Endothelial cell of umbilical vein (primary cell): ENCODE data around the gene PARP3. TPM values are rescaled to one million over a fixed set of nuclear protein-coding genes. Genes with fewer than 3 reads are reported as not detected.

Experiments used
- BruUV-seq: library from RNA; stranded (reverse); fragments of 400-500 nt; replicated peaks from 2 replicates; lab custom pipeline; 2021; lab: Mats Ljungman, UMichigan
- CTCF ChIA-PET: fragments of 300-600, 350-600 bp; sonication (Branson Sonifier 250); formaldehyde crosslinking; loops from one replicate; lab custom pipeline; 2021; ENCODE audit warnings: antibody characterized with exemption, inconsistent platforms; lab: Charles Lee
- POLR2A ChIA-PET: fragments of 300-600, 350-600 bp; sonication (Branson Sonifier 250); formaldehyde crosslinking; loops from one replicate; lab custom pipeline; 2021; ENCODE audit warnings: antibody characterized with exemption, inconsistent platforms; lab: Charles Lee
- DNase-seq: peaks from one replicate; pipeline ENCODE4 v3.0.0-alpha.2; 2011; ENCODE audit warnings: low read depth, low spot score
- FAIRE-seq: peaks from 2 replicates; lab custom pipeline; 2011; peaks lifted over from hg19 to GRCh38; lab: Jason Lieb, UNC
- H2AFZ ChIP-seq: 2 replicates; pipeline ENCODE4 v1.6.0; 2012; ENCODE audit warnings: low read depth, low read length, control low read depth, inconsistent platforms
- H3K27ac ChIP-seq: 2 replicates; pipeline ENCODE4 v1.5.1; 2011; ENCODE audit warnings: low read depth, mild to moderate bottlenecking, control low read depth, low read length, moderate library complexity; ENCODE audit not compliant: insufficient read depth
- H3K27me3 ChIP-seq, 2 experiments: 2 replicates each; pipeline versions ENCODE4 v1.6.0 to v1.6.1; 2011; ENCODE audit warnings: low read length in 2 of 2, mixed read lengths in 1 of 2; ENCODE audit not compliant: control insufficient read depth in 2 of 2, insufficient read depth in 2 of 2
- H3K36me3 ChIP-seq, 2 experiments: 2 replicates in 1 of 2; 3 replicates in 1 of 2; pipeline ENCODE4 v1.5.1; 2011; ENCODE audit warnings: low read length in 2 of 2, mild to moderate bottlenecking in 1 of 2, moderate library complexity in 1 of 2; ENCODE audit not compliant: control insufficient read depth in 2 of 2, insufficient read depth in 2 of 2; ENCODE audit errors: extremely low read depth in 1 of 2
- H3K4me1 ChIP-seq: 3 replicates; pipeline ENCODE4 v1.5.1; 2011; ENCODE audit warnings: mild to moderate bottlenecking, low read length; ENCODE audit not compliant: control insufficient read depth, insufficient read depth; ENCODE audit errors: extremely low read depth
- H3K4me2 ChIP-seq: 2 replicates; pipeline ENCODE4 v1.6.1; 2011; ENCODE audit warnings: low read length, control low read depth, mixed read lengths; ENCODE audit not compliant: insufficient read depth
- H3K4me3 ChIP-seq, 3 experiments: fragments of 200-600 bp in 1 of 3; sonication (generic), shearing (Covaris generic) in 1 of 3; replicated peaks in 1 of 3; 2 replicates each; pipeline ENCODE4 v1.5.1; 2011 to 2016; ENCODE audit warnings: control low read depth in 3 of 3, low read length in 3 of 3, mild to moderate bottlenecking in 2 of 3, inconsistent platforms in 1 of 3, low read depth in 1 of 3, moderate library complexity in 1 of 3; ENCODE audit not compliant: insufficient read depth in 1 of 3
- H3K79me2 ChIP-seq: 2 replicates; pipeline ENCODE4 v1.6.0; 2012; ENCODE audit warnings: low read length, inconsistent platforms; ENCODE audit not compliant: control insufficient read depth, insufficient read depth
- H3K9ac ChIP-seq: replicated peaks from 2 replicates; pipeline ENCODE3; 2011; ENCODE audit warnings: low read length, control low read depth; ENCODE audit not compliant: insufficient read depth; ENCODE audit errors: extremely low read depth
- H3K9me1 ChIP-seq: replicated peaks from 3 replicates; pipeline ENCODE4 v1.6.0; 2011; ENCODE audit warnings: mild to moderate bottlenecking, low read length; ENCODE audit not compliant: control insufficient read depth, insufficient read depth; ENCODE audit errors: extremely low read depth
- H3K9me3 ChIP-seq: replicated peaks from 2 replicates; pipeline ENCODE4 v1.5.1; 2012; ENCODE audit warnings: low read length, inconsistent platforms; ENCODE audit not compliant: control insufficient read depth, insufficient read depth
- H4K20me1 ChIP-seq: replicated peaks from 2 replicates; pipeline ENCODE3; 2011; ENCODE audit warnings: mild to moderate bottlenecking, low read length; ENCODE audit not compliant: control insufficient read depth, insufficient read depth; ENCODE audit errors: extremely low read depth
- EZH2 ChIP-seq: IDR thresholded peaks from 2 replicates; pipeline ENCODE4 v1.6.1; 2012; ENCODE audit warnings: borderline replicate concordance, low read depth, mild to moderate bottlenecking, moderate library complexity, low read length, inconsistent platforms; ENCODE audit not compliant: severe bottlenecking
- FOS ChIP-seq: IDR thresholded peaks from 2 replicates; pipeline ENCODE4 v1.6.1; 2011; ENCODE audit warnings: mild to moderate bottlenecking, low read length, moderate library complexity, borderline replicate concordance; ENCODE audit not compliant: insufficient read depth
- GATA2 ChIP-seq: IDR thresholded peaks from 2 replicates; pipeline ENCODE4 v1.7.0; 2011; ENCODE audit warnings: low read depth, mild to moderate bottlenecking, moderate library complexity, mixed read lengths, low read length; ENCODE audit not compliant: insufficient read length, insufficient read depth
- JUN ChIP-seq: IDR thresholded peaks from 2 replicates; pipeline ENCODE4 v1.6.1; 2011; ENCODE audit warnings: borderline replicate concordance, low read depth; ENCODE audit not compliant: insufficient read length, insufficient read depth
- MYC ChIP-seq: IDR thresholded peaks from one replicate; pipeline ENCODE4 v1.6.1; 2011; ENCODE audit warnings: mild to moderate bottlenecking, low read depth, low read length
- POLR2A ChIP-seq: IDR thresholded peaks from 2 replicates; pipeline ENCODE4 v1.6.1; 2012; ENCODE audit warnings: low read depth, mild to moderate bottlenecking, control low read depth, low read length
- POLR2AphosphoS5 ChIP-seq: IDR thresholded peaks from 2 replicates; pipeline ENCODE4 v1.6.1; 2012; ENCODE audit warnings: low read depth, mild to moderate bottlenecking, control low read depth, low read length, moderate library complexity; ENCODE audit not compliant: insufficient read depth
- dilution Hi-C: fragments of 300-500 bp; cut with MboI; formaldehyde crosslinking; loops from one replicate; pipeline ENCODE4 v1.15.0; 2019; ENCODE audit warnings: low sequenced_read_pairs; ENCODE audit not compliant: extremely low pct_ligation_motif_present
- intact Hi-C: fragments of 100-400 bp; cut with micrococcal nuclease; formaldehyde crosslinking; loops from one replicate; pipeline ENCODE4 v1.10.0; 2022
- polyA plus RNA-seq, 4 experiments: library from polyadenylated mRNA; depleted of rRNA in 3 of 4; stranded (reverse) in 3 of 4; unstranded in 1 of 4; fragments of >200 nt; gene quantifications; 2 replicates each; pipeline versions ENCODE4 v1.2.1 to v1.2.3, GENCODE V29; 2011 to 2012; ENCODE audit warnings: missing spikeins in 1 of 4
- total RNA-seq: library from RNA; stranded (reverse); gene quantifications from 2 replicates; pipeline ENCODE4 v1.2.3, GENCODE V29; 2021
- TF ChIP-seq, protein P1 (sequence below), 2 donors: IDR thresholded peaks; 1 replicate in 1 of 2; 2 replicates in 1 of 2; pipeline ENCODE4 v1.5.1; 2011; ENCODE audit warnings: low read length in 2 of 2, mild to moderate bottlenecking in 2 of 2, moderate library complexity in 2 of 2, control low read depth in 1 of 2, inconsistent platforms in 1 of 2, low read depth in 1 of 2; ENCODE audit not compliant: insufficient read depth in 1 of 2; ENCODE audit errors: extremely low read depth in 1 of 2
- TF ChIP-seq, protein P2 (sequence below): IDR thresholded peaks from 2 replicates; pipeline ENCODE4 v1.6.1; 2011; ENCODE audit not compliant: insufficient read depth, insufficient read length

PARP3 gene
- total and polyA plus RNA-seq, 2 donors (not counting 3 experiments of a cell fraction or from before 2014, with no cell fraction given) = 10.0 to 13.8 TPM

DNA sequence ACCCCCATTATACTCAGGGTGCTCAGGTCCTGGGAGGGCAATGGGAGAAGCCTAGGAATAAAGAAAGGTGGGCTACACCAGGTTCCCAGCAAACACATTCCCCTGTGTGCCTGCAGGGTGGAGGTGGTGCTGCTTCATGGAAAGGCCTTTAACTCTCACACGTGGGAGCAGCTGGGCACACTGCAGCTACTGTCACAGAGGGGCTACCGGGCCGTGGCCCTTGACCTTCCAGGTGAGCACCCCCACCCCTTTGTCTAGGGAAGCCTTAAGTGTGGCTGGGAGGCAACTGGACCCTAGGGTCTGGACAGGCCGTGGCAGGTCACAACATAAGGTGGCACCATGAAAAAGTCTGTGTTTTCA, 36.0 kb downstream of the PARP3 start:
- Histone ChIP-seq H3K27ac (no peak overlapping the region), H3K9ac (no peak overlapping the region), H3K4me3 (no peak overlapping the region), H3K27me3 (no peaks in the 10 kb centered on the region), H3K36me3 (no peaks in the 10 kb centered on the region), H4K20me1 (no peaks in the 10 kb centered on the region), H3K4me2 (no peak overlapping the region), H3K4me1 (peaks cover 30% of the 10 kb centered on the region), H2AFZ (no peak overlapping the region), H3K79me2 (no peaks in the 10 kb centered on the region), H3K9me1 (no peaks in the 10 kb centered on the region), H3K9me3 (no peaks in the 10 kb centered on the region)
- intact Hi-C loops (no loop called here), dilution Hi-C loops (no loop called here)
- CTCF ChIA-PET = no interaction called here
- DNase-seq (no peak), FAIRE-seq (no peak)
- POLR2A ChIA-PET = no interaction called here
- BruUV-seq = no TSS peak
- TF ChIP-seq, protein P1, sequence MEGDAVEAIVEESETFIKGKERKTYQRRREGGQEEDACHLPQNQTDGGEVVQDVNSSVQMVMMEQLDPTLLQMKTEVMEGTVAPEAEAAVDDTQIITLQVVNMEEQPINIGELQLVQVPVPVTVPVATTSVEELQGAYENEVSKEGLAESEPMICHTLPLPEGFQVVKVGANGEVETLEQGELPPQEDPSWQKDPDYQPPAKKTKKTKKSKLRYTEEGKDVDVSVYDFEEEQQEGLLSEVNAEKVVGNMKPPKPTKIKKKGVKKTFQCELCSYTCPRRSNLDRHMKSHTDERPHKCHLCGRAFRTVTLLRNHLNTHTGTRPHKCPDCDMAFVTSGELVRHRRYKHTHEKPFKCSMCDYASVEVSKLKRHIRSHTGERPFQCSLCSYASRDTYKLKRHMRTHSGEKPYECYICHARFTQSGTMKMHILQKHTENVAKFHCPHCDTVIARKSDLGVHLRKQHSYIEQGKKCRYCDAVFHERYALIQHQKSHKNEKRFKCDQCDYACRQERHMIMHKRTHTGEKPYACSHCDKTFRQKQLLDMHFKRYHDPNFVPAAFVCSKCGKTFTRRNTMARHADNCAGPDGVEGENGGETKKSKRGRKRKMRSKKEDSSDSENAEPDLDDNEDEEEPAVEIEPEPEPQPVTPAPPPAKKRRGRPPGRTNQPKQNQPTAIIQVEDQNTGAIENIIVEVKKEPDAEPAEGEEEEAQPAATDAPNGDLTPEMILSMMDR (IDR thresholded peaks at IDR 0.05; ENCODE audit: extremely low read depth in 1 of 2, insufficient read depth in 1 of 2, low read depth in 1 of 2, low read length in 2 of 2) = no peak
- TF ChIP-seq JUN = no peak
- no peak for TF ChIP-seq EZH2
- TF ChIP-seq MYC = no peak
- no peak for TF ChIP-seq POLR2AphosphoS5
- TF ChIP-seq GATA2 = no peak
- no peak for TF ChIP-seq POLR2A
- no peak for TF ChIP-seq FOS
- TF ChIP-seq, protein P2, sequence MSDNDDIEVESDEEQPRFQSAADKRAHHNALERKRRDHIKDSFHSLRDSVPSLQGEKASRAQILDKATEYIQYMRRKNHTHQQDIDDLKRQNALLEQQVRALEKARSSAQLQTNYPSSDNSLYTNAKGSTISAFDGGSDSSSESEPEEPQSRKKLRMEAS = no peak
